Transverse colon (tissue), 4 donors: ENCODE measurements around the gene THSD7A. TPM values are rescaled to one million over a fixed set of nuclear protein-coding genes. Genes with fewer than 3 reads are reported as not detected.

ENCODE experiments used
- DNase-seq: peaks from one replicate; pipeline ENCODE4 v3.0.0-alpha.2; 2019
- H3K27ac ChIP-seq, 4 donors: fragments of 200-600 bp; sonication (generic); 2 replicates each; pipeline ENCODE4 v1.5.1; 2016 to 2018; ENCODE audit warnings: inconsistent platforms in 4 of 4
- H3K27me3 ChIP-seq: fragments of 200-600 bp; sonication (generic); 2 replicates; pipeline ENCODE4 v1.5.1; 2017; ENCODE audit warnings: inconsistent platforms
- H3K36me3 ChIP-seq, 4 donors: fragments of 200-600 bp; sonication (generic); 2 replicates each; pipeline ENCODE4 v1.5.1; 2017 to 2019; ENCODE audit warnings: inconsistent platforms in 4 of 4
- H3K4me1 ChIP-seq, 4 donors: fragments of 200-600 bp; sonication (generic); 2 replicates each; pipeline ENCODE4 v1.5.1; 2017 to 2020; ENCODE audit warnings: inconsistent platforms in 4 of 4
- H3K4me3 ChIP-seq, 4 donors: fragments of 200-600 bp; sonication (generic); 1 replicate in 1 of 4; 2 replicates in 3 of 4; pipeline versions ENCODE4 v1.5.1 to v1.6.1; 2017 to 2019; ENCODE audit warnings: inconsistent platforms in 4 of 4
- H3K9me3 ChIP-seq, 2 donors: fragments of 200-600 bp; sonication (generic); 2 replicates each; pipeline ENCODE4 v1.5.1; 2017 to 2019; ENCODE audit warnings: inconsistent platforms in 2 of 2
- EP300 ChIP-seq: sonication (generic); formaldehyde crosslinking; IDR thresholded peaks from one replicate; pipeline ENCODE4 v1.6.1; 2017; ENCODE audit warnings: antibody characterized with exemption, low read depth
- POLR2A ChIP-seq: fragments of 450-650 bp; IDR thresholded peaks from one replicate; pipeline ENCODE4 v1.6.1; 2016; ENCODE audit warnings: antibody characterized with exemption, mild to moderate bottlenecking, moderate library complexity
- POLR2AphosphoS5 ChIP-seq, 3 donors: sonication (generic); formaldehyde crosslinking; IDR thresholded peaks; one replicate each; pipeline ENCODE4 v1.6.1; 2016; ENCODE audit warnings: antibody characterized with exemption in 3 of 3
- WGBS, 2 donors: methylation state at CpG; one replicate each; pipeline ENCODE4 v1.1.5; 2018; ENCODE audit warnings: low coverage in 1 of 2; 5-methylcytosine and 5-hydroxymethylcytosine counted together
- in situ Hi-C, 4 donors: fragments of 200-750 bp; cut with MboI; loops; one replicate each; pipeline versions ENCODE4 v1.15.0 to v1.15.1; 2017; ENCODE audit warnings: low sequenced_read_pairs in 3 of 4, low pct_ligation_motif_present in 1 of 4, low pct_unique_long_range_greater_than_20kb in 1 of 4
- intact Hi-C: fragments of 100-400 bp; cut with DNase I; formaldehyde crosslinking; loops from one replicate; pipeline ENCODE4 v1.15.1; 2023; ENCODE audit warnings: low total_unique reads
- total RNA-seq, 4 donors: library from RNA; depleted of rRNA; stranded (reverse); fragments of >200 nt; gene quantifications; one replicate each; pipeline ENCODE4 v1.1.0, GENCODE V29; 2016
- TF ChIP-seq, protein P1 (sequence below), 5 experiments: fragments of 200-600 bp in 3 of 5; fragments of 450-650 bp in 2 of 5; sonication (generic) in 3 of 5; IDR thresholded peaks; 1 replicate in 2 of 5; 2 replicates in 3 of 5; pipeline ENCODE4 v1.5.1; 2016 to 2017; ENCODE audit warnings: antibody characterized with exemption in 5 of 5, inconsistent platforms in 3 of 5, mild to moderate bottlenecking in 2 of 5, moderate library complexity in 1 of 5

Gene THSD7A
- total RNA-seq, 4 donors from 2014 or later, result 1.9 to 18.9 (median 2.0) TPM

GRCh38 chr7:11430112-11430511 lies 401.9 kb downstream of the THSD7A start:
- 38 to 47% methylated on average over 2 of the region's 2 CpGs for WGBS, 2 donors
- no peaks in the 10 kb centered on the region for H3K36me3 ChIP-seq
- no peak overlapping the region for H3K27ac ChIP-seq
- no peak for DNase-seq
- TF ChIP-seq, protein P1, sequence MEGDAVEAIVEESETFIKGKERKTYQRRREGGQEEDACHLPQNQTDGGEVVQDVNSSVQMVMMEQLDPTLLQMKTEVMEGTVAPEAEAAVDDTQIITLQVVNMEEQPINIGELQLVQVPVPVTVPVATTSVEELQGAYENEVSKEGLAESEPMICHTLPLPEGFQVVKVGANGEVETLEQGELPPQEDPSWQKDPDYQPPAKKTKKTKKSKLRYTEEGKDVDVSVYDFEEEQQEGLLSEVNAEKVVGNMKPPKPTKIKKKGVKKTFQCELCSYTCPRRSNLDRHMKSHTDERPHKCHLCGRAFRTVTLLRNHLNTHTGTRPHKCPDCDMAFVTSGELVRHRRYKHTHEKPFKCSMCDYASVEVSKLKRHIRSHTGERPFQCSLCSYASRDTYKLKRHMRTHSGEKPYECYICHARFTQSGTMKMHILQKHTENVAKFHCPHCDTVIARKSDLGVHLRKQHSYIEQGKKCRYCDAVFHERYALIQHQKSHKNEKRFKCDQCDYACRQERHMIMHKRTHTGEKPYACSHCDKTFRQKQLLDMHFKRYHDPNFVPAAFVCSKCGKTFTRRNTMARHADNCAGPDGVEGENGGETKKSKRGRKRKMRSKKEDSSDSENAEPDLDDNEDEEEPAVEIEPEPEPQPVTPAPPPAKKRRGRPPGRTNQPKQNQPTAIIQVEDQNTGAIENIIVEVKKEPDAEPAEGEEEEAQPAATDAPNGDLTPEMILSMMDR (IDR thresholded peaks at IDR 0.05), result no peak
- no peak for TF ChIP-seq POLR2A
- TF ChIP-seq POLR2AphosphoS5 (IDR thresholded peaks at IDR 0.05), result no peak
- no peak for TF ChIP-seq EP300
- intact Hi-C loops, result no loop called here
- no peaks in the 10 kb centered on the region for H3K27me3 ChIP-seq
- no peaks in the 10 kb centered on the region for H3K9me3 ChIP-seq
- no peak overlapping the region for H3K4me3 ChIP-seq
- in situ Hi-C loops, result loop anchor here in 1 of 4 donors (10.0 to 25.0 kb wide), 2 partner anchors 632 to 895 kb away; no protein-coding TSS in a partner anchor
- no peaks in the 10 kb centered on the region for H3K4me1 ChIP-seq

DNA sequence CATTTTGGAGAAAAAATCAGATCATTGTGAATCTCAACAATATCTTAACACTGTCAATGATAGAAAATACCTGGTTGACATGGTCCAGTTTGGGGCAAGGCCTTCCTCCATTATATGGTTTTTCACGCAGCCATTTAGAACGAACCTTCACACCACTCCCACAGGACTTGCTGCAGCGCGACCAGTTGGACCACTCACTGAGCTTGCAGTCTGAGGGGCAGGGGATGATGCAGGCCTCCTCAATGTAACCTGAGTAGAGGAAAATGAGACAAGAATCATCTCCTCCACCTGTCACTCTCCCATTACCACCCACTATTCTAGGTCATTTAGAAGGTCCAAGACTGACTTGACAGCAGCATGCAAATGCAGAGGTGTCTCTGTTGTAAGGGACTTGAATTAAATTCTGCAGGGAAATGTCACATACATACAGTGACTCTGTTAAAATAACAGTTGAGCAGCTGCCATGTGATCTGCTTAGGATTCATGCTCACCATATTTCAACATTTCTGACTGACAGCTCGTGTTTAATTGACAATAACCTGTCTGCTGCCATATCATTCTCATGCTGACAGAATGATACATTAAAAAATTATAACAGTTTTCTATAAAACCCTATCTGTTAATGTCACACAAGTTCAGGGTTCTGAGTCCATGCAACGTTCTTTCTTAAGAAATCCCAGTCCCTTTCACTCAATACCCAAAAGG lies 403.0 kb downstream of the THSD7A start:
- in situ Hi-C loops, result loop anchor here in 1 of 4 donors (25.0 kb wide), 1 partner anchor 633 kb away; no protein-coding TSS in a partner anchor
- H3K36me3 ChIP-seq, result no peaks in the 10 kb centered on the region
- WGBS, 2 donors, result 88 to 90% methylated on average over 6 of the region's 6 CpGs
- H3K4me3 ChIP-seq, result no peak overlapping the region
- no peak overlapping the region for H3K27ac ChIP-seq
- no peaks in the 10 kb centered on the region for H3K27me3 ChIP-seq
- DNase-seq, result no peak
- H3K4me1 ChIP-seq, result no peaks in the 10 kb centered on the region
- TF ChIP-seq POLR2AphosphoS5 (IDR thresholded peaks at IDR 0.05), result no peak
- TF ChIP-seq, protein P1 (IDR thresholded peaks at IDR 0.05), result no peak
- no peak for TF ChIP-seq EP300
- TF ChIP-seq POLR2A, result no peak
- H3K9me3 ChIP-seq, result no peaks in the 10 kb centered on the region
- intact Hi-C loops, result loop anchor here (10.0 kb wide), 1 partner anchor 896 kb away; no protein-coding TSS in a partner anchor

GRCh38 chr7:11427686-11428273 lies 404.2 kb downstream of the THSD7A start:
- Histone ChIP-seq H3K4me3 (no peak overlapping the region), H3K27ac (no peak overlapping the region), H3K27me3 (no peaks in the 10 kb centered on the region), H3K4me1 (no peaks in the 10 kb centered on the region), H3K9me3 (no peaks in the 10 kb centered on the region), H3K36me3 (no peaks in the 10 kb centered on the region)
- in situ Hi-C loops, result loop anchor here in 1 of 4 donors (25.0 kb wide), 1 partner anchor 635 kb away; no protein-coding TSS in a partner anchor
- no peak for DNase-seq
- intact Hi-C loops, result loop anchor here (10.0 kb wide), 1 partner anchor 897 kb away; no protein-coding TSS in a partner anchor
- no peak for TF ChIP-seq POLR2AphosphoS5 (IDR thresholded peaks at IDR 0.05)
- TF ChIP-seq, protein P1 (IDR thresholded peaks at IDR 0.05), result peak; percentile 56 to 76 (median 65)
- whole genome bisulfite sequencing, 2 donors, result 0% methylated on average over 1 of the region's 1 CpG

GRCh38 chr7:11424006-11424405 lies 408.0 kb downstream of the THSD7A start:
- no peak for DNase-seq
- intact Hi-C loops, result loop anchor here (10.0 kb wide), 1 partner anchor 901 kb away; no protein-coding TSS in a partner anchor
- Histone ChIP-seq H3K27ac (no peak overlapping the region), H3K4me1 (no peaks in the 10 kb centered on the region), H3K27me3 (no peaks in the 10 kb centered on the region), H3K9me3 (no peaks in the 10 kb centered on the region), H3K4me3 (no peak overlapping the region), H3K36me3 (no peaks in the 10 kb centered on the region)
- 78 to 93% methylated on average over 2 of the region's 2 CpGs for WGBS, 2 donors
- in situ Hi-C loops, result loop anchor here in 2 of 4 donors (25.0 kb wide), 2 partner anchors 413 to 888 kb away; partner anchors contain the start of gene THSD7A (in 1 of the 2)
- no peak for TF ChIP-seq POLR2AphosphoS5 (IDR thresholded peaks at IDR 0.05)
- TF ChIP-seq EP300, result no peak
- no peak for TF ChIP-seq POLR2A
- TF ChIP-seq, protein P1 (IDR thresholded peaks at IDR 0.05), result no peak
